IPS DF 4.7 (cell line): ENCODE data around the gene GAREM2.

Experiments
- DNase-seq: peaks from one replicate; pipeline ENCODE4 v3.0.0-alpha.2; 2013; ENCODE audit warnings: low spot score; ENCODE audit errors: extremely low read depth

The GAREM2 gene

DNA sequence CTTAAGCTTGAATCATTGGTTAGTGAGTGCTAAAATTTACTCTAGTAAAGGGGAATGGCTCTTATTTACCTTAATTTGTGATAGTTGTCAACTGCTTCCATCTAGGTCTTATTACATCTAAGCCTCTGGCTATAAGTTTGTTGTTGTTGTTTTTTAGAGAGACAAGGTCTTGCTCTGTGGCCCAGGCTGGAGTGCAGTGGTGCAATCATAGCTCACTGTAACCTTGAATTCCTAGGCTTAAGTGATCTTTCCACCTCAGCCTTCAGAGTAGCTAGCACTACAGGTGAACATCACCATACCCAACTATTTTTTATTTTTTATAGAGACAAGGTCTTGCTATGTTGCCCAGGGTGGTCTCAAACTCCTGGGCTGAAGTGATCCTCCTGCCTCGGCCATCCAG lies 65.0 kb downstream of the GAREM2 start:
- no peak for DNase-seq

DNA sequence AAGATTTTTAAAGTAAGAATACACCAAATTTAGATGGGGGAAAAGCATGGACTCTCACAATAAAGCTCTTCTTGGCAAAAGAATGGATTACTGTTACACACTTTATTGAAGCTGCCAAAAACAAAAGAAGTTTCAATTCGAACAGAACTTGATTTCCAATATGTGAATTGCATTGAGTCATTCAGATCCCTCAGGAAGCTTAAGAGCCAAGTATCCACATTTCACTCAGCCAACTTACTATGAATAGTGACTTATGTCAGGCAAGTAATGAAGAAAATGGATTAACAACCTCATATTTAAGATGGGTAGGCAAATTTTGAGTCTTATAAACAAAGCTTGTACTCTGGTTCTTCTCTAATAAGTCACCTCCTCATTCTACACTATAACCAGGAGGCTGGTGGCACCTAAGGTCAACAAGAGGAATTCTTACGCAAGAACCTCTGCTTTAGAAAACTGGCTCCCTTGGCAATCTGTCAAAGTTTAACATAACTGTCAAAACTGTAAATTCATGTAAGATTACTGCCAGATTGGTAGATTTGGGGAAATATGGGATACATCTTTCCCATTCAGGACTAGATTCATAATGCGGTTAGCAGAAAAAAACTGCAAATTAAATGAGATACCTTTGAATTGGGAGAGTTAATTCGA lies 65.5 kb downstream of the GAREM2 start:
- DNase-seq: no peak
